WTC11 (cell line): ENCODE results near the gene ECHDC3.

ENCODE experiments used
- MAX ChIP-seq: sonication (generic); formaldehyde crosslinking; IDR thresholded peaks from 2 replicates; pipeline ENCODE4 v1.8.0; 2022; ENCODE audit warnings: mild to moderate bottlenecking, missing genetic modification reagents
- NFYB ChIP-seq: sonication (generic); formaldehyde crosslinking; conservative IDR thresholded peaks from 2 replicates; pipeline ENCODE4 v1.8.0; 2022; ENCODE audit warnings: low read depth, missing genetic modification reagents
- TCF7 ChIP-seq: sonication (generic); formaldehyde crosslinking; IDR thresholded peaks from 2 replicates; pipeline ENCODE4 v1.8.0; 2022; ENCODE audit warnings: mild to moderate bottlenecking, low read depth, missing genetic modification reagents, moderate library complexity

GRCh38 chr10:11789956-11790355 is 47.8 kb downstream of the ECHDC3 start:
- no peak for TF ChIP-seq MAX (CRISPR knock-in tag)
- TF ChIP-seq TCF7: no peak
- no peak for TF ChIP-seq NFYB
